Measurements from ENCODE around the gene RAC2.

The RAC2 gene

DNA sequence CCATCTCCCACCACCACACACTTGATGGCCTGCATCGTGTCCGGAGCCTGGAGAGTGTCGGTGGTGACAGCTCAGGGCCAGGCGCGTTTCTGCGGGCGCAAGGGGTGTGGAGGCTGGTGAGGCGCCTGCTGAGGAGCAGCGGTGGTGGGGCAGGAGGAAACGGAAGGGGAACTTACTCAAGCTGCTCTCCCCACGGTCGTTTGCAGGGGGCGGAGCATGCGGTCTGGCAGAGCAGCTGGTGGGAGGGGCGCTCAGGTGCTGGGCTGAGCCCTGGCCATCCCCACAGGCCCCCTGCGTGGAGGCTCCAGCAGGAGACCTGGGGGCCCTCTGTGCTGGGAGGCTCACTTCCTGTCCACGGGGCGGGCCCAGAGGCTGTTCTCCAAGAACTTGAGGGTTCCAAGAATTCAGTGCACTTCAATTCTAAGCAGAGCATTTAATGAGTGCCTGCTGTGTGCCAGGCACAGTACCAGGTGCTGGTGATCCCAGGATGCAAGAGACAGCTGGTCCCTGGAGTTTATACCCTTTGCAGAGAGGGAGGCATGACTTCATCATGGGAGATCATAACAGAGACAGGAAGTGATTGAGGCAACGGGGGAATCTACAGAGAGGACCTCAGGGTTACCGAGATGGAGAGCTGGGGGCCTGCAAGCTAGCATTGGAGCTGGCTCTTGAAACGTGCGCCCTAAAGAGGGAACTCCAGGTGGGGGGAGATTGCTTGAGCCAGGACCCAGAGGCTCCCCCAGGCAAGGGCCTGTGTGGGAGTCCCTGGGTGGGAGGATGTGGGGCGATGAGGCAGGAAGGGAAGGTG lies at the start of gene RAC2:
TSS of gene RAC2 (minus strand) at position 156 of the 808 bp plus-strand sequence. CDS start at position 35, 121 bp downstream.
- DNase-seq: peak; percentile 53

DNA sequence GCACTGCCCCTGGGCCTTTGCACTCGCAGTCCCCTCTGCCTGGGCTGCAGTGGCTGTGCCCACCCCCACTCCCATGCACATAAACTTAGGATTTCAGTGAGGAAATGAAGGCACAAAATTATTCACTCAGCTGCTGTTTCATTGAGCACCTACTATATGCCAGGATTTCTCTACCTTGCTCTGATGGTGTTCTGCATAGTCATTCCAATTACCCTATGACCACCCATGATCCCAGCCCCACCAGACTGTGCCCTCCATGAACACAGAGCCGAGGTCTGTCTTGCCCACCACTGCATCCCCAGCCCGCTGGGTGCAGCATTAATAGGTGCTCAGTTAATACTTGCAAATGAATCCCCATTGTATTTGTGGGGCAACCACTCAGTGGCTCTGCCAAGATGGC lies 49.1 kb upstream of the RAC2 start:
- no peak for DNase-seq

DNA sequence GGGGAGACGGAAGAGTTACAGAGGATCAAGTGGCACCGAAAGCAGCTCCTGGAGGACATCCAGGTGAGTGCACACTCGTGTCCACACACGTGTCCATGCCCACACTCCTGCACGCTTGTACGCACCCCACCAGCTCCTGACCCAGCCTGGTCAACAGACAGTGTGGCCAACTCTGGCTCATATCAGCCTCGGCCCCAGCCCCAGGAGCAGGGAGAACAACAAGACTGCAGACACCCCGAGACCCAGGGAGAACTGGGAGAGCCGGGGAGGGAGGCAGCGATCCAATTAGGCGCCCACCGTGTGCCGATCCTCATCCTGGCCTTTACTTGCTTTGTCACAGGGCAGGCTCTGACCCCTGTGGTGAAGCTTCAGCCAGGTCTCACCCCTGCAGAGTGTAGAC lies 48.6 kb upstream of the RAC2 start:
- DNase-seq: no peak

DNA sequence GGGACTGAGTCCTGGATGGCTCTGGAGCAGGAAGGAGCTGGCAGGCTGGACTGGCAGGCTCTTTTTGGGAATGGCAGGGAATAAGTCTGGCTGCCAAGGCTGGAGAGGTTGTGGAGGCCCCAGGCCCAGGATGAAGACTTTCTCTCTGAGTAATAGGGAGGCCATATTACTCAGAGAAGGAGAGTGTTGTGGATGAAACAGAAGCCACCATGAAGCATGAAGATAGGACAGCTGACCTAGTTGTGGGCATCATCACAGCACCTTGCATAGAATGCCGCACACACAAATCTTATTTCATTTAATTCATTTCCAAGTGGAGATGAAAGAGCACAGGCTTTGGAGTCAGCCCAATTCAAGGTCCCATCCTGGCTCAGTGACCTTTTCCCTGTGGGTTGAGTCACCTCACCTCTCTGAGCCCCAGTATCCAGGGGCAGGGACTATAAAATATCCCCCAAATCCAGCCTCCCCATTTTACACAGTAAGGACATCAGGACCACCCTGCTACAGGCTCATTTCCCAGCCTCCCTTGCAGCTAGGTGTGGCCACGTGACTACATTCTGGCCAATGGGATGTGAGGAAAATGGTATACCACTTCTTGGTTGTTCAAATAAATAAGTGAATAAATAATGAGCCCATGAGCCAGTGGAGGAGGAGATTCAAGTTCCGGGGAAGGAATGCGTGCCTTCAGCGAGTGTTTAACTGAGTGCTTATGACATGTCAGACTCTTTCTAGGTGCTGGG lies 47.7 kb upstream of the RAC2 start:
- no peak for DNase-seq

DNA sequence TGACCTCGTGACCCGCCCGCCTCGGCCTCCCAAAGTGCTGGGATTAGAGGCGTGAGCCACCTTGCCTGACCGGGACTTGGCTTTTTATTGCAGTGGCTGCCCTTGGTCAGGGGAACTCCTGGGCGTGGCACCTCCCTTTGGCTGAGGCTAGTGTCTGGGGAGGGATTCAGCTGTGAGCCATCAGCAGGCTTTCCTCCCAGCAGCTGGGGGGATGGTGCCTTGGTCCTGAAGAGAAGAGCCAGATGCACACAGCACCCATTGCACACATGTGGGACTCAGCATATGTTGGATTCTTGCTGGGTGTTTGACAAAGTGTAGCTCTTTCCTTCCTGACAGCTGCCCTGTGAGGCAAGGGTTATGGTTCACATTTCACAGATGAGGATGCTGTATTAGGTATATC lies 46.7 kb upstream of the RAC2 start:
- peak; percentile 83 for DNase-seq

DNA sequence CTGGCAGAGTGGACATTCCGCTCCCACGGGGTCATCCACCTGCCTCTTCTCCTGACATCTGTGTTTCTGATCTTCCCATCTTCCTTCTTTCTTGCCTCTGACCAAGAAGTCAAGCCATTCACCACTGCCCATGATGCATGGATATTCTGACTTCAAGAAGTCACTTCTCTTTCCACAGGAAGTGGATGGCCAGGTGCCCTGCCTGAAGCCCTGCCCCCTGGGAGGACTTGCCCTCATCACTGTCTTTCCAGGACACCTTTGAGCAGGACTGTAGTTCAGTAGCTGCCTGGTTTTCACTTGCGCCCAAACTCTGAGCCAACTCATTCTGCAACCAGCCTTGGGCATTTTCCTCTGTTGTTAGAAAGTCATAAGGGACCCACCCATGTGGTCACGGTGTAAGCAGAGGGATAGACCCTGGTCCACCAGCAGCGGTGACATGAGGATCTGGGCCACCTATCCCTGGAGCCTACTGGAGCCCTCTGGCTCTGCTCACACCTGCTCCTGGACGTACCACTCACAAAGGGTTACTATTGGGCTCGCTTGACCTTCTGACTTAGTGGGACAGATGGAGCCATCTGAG lies 45.2 kb upstream of the RAC2 start:
- no peak for DNase-seq

DNA sequence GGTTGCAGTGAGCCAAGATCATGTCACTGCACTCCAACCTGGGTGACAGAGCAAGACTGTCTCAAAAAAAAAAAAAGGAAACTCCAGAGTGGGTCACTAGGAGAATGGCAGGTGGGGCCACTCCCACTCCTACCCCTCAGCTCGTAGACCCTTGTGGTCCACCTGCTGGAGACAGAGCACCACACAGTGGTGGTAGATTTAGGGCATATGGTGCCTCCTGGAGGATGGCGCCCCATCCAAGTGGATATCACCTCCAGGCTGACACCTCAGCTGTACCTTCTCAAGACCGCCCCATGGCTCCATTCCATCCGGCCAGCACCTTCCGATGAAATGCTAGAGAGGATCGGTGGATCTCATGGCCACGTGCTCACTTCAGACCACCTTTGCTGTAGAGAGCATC lies 44.5 kb upstream of the RAC2 start:
- no peak for DNase-seq

DNA sequence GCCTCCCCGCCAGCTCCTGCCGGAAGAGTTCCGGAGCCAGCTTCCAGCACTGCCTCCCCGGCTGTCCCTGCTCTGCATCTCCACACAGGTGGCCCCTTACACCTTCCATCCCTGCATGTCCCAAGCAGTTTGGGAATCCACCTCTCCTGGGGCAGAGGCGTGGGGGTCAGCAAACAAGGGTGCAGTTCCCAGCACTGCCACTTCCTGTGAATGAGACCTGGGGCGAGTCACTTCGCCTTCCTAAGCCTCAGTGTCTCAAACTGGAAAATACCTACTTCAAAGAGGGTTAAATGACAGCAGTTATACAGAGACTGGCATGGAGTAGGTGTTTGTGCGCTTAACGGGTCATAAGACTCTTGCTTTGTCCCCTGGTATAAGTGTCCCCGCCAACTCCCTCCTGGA lies 43.5 kb upstream of the RAC2 start:
- no peak for DNase-seq

DNA sequence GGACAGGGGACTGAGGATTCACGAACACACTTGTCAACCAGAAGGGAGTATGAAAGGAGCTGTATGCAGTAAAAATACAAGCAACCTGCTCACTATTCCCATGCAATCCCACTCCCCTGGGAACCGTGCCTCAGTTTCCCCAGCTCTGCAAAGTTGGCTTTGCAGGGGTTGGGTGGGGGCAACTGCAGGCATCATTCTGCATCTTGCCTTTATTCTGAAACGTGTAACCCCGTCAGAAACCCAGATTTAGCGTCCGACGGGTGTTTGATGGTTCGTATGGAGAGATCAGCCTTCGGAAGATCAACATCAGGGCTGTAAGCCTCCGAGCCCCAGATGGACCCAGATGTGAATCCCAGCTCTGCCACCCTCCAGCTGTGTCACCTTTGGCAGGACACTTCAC lies 41.9 kb upstream of the RAC2 start:
- DNase-seq: no peak

DNA sequence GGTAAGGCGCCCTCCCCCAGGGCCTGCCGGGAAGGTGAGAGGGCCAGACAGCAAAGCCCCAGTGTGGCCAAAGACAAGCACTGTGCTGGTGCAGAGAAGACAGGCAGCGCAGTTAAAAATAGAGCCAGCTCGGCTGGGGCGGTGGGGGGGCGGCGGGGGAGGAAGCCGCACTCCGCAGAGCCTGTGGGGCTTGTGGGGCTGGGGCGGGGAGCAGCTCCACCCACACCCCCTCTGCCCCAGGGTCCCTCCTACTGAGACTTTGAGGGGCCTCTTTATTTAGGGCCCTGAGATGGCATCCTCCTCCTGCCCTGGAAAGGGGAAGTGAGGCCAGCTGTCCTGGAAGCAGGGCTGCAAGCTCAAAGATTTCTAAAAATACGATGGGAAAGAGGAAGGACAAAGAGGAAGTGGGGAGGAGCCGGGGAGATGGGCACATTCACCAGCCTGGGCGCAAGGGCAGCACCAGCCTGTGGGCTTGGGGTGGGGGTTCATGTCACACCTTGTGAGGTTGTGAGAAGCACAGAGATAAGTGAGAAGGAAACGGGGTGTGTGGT lies 40.8 kb upstream of the RAC2 start:
- no peak for DNase-seq

DNA sequence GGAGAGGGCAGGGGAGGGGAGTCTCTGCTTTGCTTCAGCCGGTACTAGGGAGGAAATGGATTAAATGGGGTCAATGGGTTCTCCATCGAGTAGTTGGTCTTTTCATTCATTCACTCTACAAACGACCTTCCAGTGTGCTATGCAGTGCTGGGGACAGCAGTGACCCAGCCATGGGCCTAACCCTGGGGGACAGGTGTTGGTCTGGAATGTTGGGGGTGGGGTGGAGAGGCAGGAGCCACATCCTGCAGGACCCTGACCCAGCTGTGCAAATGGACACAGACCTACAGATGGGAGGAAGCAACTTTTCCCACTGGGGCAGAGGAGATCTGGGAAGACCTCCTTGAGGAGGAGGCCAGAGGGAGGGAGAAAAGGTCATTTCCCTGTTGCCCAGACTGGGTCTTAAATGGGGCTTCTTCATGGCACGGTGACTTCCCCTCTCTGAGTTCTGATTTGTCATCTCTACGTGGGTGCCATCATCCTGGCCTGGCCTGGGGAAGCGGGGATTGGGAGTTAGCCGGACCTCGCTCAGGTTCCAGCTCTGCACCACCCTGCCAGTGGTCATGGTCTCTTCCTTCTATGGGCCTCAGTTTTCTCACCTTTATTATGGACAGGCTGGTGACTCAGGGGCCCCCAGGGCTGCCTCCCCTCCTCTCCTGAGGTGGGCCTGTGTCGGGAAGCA lies 40.2 kb upstream of the RAC2 start:
- no peak for DNase-seq

DNA sequence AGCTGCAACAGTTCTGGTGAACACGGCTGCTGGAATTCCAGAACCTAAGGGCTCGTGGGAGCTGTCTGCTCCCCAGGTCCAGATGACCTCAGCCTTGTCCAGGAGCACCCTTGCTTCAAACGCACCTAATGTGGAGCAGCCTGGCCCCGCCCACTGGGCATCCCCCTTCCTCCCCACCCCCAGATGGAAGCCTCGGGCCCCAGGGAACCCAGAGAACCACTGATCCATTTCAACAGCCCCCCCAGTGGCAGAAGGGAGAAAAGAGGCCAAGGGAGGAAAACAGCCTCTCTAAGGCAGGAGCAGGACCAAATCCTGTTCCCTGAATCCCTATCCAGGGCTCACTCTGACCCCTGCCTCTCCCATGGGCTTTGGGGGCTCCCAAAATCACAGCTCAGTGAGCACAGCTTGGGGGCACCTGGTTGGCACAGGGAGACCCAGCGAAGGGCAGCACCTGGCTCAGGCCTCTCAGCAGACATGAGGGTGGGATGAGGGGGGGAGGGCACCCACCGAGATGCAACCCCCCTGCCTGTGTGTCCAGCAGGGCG lies 39.4 kb upstream of the RAC2 start:
- no peak for DNase-seq

DNA sequence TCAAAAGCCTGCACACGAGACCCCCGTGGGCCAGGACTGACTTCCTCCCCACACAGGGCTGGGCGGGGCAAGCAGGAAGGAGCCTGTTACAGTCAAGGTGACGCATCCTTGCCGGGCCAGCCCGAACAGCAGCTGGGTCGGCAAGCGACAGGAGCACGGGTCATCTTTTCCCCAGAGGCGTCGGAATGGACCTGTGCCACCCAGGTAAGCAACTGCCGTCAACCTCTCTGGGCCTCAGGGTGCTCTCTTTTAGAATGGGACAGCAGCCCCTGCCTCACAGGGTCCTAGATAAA lies 38.3 kb upstream of the RAC2 start, which contains the start of gene CYTH4:
TSS of gene CYTH4 (plus strand) at position 124 of the 293 bp plus-strand sequence. CDS start at position 186, 62 bp downstream.
- DNase-seq: no peak

DNA sequence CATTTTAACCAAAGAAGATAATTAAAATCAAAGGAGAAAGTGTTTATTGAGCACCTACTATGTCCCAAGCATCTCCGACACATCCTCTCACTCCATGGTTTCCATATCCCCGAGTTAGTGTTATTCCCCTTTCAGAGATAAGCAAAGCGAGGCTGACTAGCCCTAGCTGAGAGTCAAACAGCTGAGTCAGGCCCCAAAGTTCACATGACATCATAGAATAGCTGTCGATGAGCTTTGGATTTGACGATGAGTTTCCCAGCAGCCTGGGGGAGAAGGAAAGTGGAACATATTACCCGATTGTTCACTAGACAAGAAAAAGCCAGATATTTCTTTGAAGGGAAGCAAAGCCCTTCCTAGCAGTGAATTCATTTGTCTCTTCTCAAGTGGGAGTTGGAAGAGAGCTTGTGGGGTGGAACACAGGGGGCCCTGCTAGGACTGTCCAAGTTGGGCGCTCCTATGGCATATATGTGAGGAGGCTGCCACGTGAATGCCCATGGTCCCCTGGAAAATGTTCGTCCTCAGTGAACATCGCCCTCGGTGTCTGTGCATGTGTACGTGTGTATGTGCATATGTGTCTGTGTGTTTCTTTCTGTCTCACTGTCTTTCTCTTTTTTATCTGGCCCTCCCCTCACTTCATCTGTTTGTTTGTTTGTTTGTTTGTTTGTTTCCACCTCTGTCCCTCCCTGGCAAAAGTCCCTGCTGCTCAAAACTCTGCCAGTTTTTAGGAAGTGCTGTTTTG lies 37.7 kb upstream of the RAC2 start:
- no peak for DNase-seq

DNA sequence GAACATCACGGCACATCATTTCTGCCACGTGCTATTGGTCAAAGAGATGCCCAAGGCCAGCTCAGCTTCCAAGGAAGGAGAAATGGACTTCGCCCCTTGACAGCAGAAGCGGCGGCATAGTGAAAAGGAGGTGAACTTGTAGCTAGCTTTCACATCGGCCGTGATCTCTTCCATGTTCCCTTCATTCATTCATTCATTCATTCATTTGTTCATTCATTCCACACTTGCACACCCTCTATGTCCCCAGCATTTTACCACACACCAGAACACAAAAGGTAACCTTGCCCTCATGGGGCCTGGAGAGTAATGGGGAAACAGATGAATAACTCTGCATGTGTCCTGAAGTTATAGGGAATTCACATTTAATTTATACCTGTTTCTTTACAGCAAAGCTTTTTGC lies 37.1 kb upstream of the RAC2 start:
- no peak for DNase-seq

DNA sequence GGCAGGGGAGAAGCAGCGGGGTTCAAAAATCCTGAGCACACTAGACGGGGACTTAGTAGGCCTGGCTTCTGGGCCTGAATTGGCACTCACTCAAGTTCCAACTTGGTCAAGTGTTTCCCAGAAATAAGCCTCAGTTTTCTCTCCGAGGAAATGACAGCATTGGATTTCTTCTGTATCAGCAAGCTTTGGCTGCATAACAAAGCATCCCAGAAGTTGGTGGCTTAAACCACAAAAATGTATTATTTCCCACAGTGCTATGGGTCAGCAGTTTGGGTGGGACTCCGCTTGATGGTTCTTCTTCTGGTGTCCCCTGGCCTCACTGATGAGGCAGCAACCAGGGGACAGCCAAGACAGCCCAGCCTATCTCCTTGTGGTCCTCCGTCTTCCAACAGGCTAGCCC lies 36.6 kb upstream of the RAC2 start:
- DNase-seq: no peak

DNA sequence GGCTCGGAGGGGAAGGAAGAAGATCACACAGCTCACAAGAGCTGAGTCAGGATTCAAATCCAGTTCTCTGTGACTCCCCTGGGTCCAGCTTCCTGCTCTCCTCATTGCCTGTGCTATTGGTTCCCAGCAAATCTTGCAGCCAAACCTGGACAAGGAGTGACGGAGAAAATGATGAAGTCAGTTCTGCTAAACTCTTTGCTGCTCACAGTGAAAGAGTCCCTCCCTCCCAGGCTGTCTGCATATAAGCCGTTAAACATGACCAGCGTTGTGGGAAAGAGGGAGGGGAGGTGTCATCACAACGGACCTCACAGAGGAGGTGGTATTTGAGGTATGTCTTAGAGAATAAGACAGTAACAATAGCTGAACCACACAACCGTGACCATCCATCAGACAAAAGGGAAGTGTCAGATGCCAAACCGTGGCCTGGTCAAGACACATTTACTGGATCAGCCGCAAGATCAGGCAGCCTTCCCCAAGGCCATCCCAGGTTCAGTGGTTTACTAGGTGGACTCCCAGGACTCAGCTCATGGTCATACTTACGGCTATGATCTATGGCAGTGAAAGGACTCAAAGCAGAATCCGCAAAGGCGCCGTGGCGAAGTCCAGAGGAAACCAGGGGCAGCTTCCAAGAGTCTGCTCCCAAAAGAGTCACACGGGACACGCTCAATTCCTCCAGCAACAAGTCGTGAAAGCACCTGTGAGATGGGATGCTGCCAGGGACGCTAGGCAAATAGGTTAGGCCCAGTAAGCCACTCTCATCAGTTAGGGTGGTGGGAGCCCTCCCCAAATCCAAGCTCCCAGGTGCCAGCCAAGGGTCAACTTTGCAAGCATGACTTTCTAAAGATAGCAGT lies 35.5 kb upstream of the RAC2 start:
- DNase-seq: no peak

DNA sequence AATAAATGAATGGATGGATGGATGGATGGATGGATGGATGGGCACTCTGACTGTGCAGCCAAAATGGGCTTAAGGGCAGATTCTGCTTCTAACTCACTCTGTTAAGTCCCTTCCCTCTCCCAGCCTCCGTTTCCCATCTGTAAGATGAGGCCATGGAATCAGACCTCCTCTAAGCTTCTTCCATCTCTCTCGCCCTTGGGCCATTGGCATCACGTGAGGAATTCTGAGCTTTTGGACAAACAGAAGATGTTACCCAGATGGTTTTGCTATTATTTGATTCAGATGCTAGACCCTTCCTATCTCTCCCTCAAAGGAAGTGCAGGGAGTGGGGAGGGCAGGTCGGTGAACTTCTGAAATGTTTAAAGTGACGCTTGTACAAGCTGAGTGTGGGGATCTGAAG lies 34.2 kb upstream of the RAC2 start:
- DNase-seq: no peak

DNA sequence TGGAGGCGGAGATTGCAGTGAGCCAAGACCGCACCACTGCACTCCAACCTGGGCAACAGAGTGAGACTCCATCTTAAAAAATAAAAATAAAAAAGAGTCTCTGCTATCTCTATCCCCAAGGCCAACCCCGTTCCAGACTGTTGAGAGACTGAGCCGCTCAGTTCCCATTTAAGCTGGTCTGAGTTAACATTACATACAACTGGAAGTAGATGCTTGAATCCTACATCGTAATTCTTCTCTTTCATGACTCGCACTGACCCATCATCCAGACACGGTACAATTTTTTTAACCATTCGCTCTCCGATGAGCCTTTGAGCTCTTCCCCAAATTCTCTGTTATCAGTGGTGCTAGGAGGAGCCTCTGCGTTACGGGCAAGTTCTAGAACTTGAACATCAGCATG lies 33.3 kb upstream of the RAC2 start:
- no peak for DNase-seq

DNA sequence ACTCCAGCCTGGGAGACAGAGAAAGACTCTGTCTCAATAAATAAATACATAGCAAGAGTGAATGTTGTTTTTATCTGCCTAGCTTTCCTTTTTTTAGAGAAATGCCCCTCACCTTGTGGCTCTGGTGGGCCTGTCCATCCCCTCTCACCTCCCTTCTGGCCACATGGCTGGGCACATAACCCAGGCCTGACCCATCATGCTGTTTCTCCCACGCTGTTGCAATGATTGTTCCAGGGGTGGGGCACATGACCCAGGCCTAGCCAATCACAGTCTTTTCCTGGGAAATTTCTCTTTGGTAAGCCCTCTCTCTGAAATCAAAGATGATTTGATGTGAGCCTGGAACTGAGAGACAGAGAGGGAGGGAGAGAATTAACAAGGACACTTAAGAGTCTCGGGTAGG lies 32.7 kb upstream of the RAC2 start:
- DNase-seq: no peak

DNA sequence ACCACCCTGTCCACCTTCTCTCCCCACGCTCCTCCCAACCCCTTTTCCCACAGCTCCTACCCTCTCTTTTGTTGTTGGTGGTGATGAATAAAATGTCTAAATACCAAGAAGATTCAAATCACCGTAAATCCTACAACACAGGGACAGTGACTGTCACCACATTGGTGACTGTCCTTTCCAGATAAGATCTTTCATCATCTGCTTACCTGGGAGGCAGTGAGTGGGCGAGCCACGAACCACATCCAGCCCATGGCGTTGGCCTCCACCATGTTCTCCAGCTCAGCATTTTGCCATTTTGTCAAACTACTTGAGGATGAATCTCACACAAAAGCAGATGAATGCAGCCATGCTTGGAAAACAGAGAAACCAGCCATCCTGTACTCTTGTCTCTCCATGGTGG lies 31.6 kb upstream of the RAC2 start:
- no peak for DNase-seq
